Central memory CD4-positive, alpha-beta T cell (primary cell): Measurements from ENCODE around the gene NANP.

ENCODE experiments used
- DNase-seq: peaks from one replicate; pipeline ENCODE4 v3.0.0; 2022

NANP gene

GRCh38 chr20:25567286-25567685, 56.5 kb downstream of the NANP start:
- DNase-seq, result no peak

GRCh38 chr20:25566821-25567220, 57.0 kb downstream of the NANP start:
- no peak for DNase-seq

- DNase-seq, result no peak
Measured at GRCh38 chr20:25565578-25566157, 58.1 kb downstream of the NANP start.

GRCh38 chr20:25563876-25564275, 59.9 kb downstream of the NANP start:
- DNase-seq, result no peak

DNA sequence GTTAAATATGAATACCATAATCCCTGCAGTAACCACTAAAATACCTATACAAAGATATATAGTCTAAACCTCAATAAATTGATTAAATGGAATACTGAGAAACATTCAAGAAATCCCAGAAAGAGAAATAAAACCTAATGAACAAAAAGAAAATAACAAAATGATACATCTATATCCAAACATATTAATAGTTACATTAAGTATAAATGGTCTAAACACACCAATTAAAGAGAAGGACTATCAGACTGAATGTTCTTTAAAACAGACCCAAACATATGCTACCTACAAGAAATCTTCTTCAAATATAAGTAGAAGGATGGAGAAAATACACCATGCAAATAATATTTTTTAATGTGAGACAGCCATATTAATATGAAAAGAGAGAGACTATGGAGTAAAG, 60.5 kb downstream of the NANP start:
- no peak for DNase-seq
